ENCODE data around the gene KRT7. TPM values are rescaled to one million over a fixed set of nuclear protein-coding genes. Genes with fewer than 3 reads are reported as not detected.

KRT7 gene
- total RNA-seq, 1 donor from 2014 or later = 664 TPM

GRCh38 chr12:52216807-52217206 lies 16.2 kb upstream of the KRT7 start:
- intact Hi-C loops (cut with DNase I) = no loop called here
- ATAC-seq (no peak), DNase-seq (peak; percentile 67)
- Histone ChIP-seq H3K36me3 (no peaks in the 10 kb centered on the region), H3K27ac (peak overlapping the region; percentile 6), H3K9me3 (no peaks in the 10 kb centered on the region), H3K4me3 (no peak overlapping the region), H3K27me3 (no peaks in the 10 kb centered on the region), H3K4me1 (peaks cover 14% of the 10 kb centered on the region)
- no peak for TF ChIP-seq CTCF (IDR thresholded peaks at IDR 0.05)

GRCh38 chr12:52217223-52217622 lies 15.8 kb upstream of the KRT7 start:
- TF ChIP-seq CTCF (IDR thresholded peaks at IDR 0.05) = no peak
- peaks cover 14% of the 10 kb centered on the region for H3K4me1 ChIP-seq
- H3K4me3 ChIP-seq = no peak overlapping the region
- no peaks in the 10 kb centered on the region for H3K9me3 ChIP-seq
- H3K27me3 ChIP-seq = no peaks in the 10 kb centered on the region
- no peak overlapping the region for H3K27ac ChIP-seq
- ATAC-seq (peak; percentile 36), DNase-seq (peak; percentile 92)
- H3K36me3 ChIP-seq = no peaks in the 10 kb centered on the region
- intact Hi-C loops (cut with DNase I) = no loop called here

- Histone ChIP-seq H3K4me3 (no peak overlapping the region), H3K36me3 (no peaks in the 10 kb centered on the region), H3K4me1 (peaks cover 14% of the 10 kb centered on the region), H3K27me3 (no peaks in the 10 kb centered on the region), H3K9me3 (no peaks in the 10 kb centered on the region), H3K27ac (no peak overlapping the region)
- TF ChIP-seq CTCF (IDR thresholded peaks at IDR 0.05) = no peak
- DNase-seq = no peak
- no peak for ATAC-seq
- intact Hi-C loops (cut with DNase I) = no loop called here
Observed at GRCh38 chr12:52218001-52218400, 15.0 kb upstream of the KRT7 start.

- Histone ChIP-seq H3K27ac (no peak overlapping the region), H3K4me3 (no peak overlapping the region), H3K27me3 (no peaks in the 10 kb centered on the region), H3K36me3 (no peaks in the 10 kb centered on the region), H3K9me3 (no peaks in the 10 kb centered on the region), H3K4me1 (peaks cover 9% of the 10 kb centered on the region)
- no peak for TF ChIP-seq CTCF (IDR thresholded peaks at IDR 0.05)
- DNase-seq (peak; percentile 25), ATAC-seq (no peak)
- intact Hi-C loops (cut with DNase I) = no loop called here
Observed at GRCh38 chr12:52220477-52220876, 12.6 kb upstream of the KRT7 start.

GRCh38 chr12:52221070-52221781 lies 11.8 kb upstream of the KRT7 start:
- intact Hi-C loops (cut with DNase I) = no loop called here
- no peak overlapping the region for H3K4me3 ChIP-seq
- H3K27ac ChIP-seq = no peak overlapping the region
- H3K4me1 ChIP-seq = peaks cover 9% of the 10 kb centered on the region
- H3K36me3 ChIP-seq = no peaks in the 10 kb centered on the region
- no peak for TF ChIP-seq CTCF (IDR thresholded peaks at IDR 0.05)
- no peak for DNase-seq
- no peaks in the 10 kb centered on the region for H3K27me3 ChIP-seq
- ATAC-seq = no peak
- H3K9me3 ChIP-seq = no peaks in the 10 kb centered on the region

All from upper lobe of right lung (tissue), 1 donor.